H9 (cell line): ENCODE data around the gene MR1. TPM values are rescaled to one million over a fixed set of nuclear protein-coding genes. Genes with fewer than 3 reads are reported as not detected.

Source experiments
- DNase-seq: peaks from one replicate; pipeline ENCODE4 v3.0.0-alpha.2; 2017
- H2AFZ ChIP-seq: one replicate; pipeline ENCODE4 v1.6.1; 2013; ENCODE audit warnings: mild to moderate bottlenecking, low read length, control low read depth, moderate library complexity
- H2AK5ac ChIP-seq: 2 replicates; pipeline ENCODE4 v1.6.1; 2013; ENCODE audit warnings: low read length, control low read depth, mixed read lengths; ENCODE audit not compliant: insufficient read length
- H2BK120ac ChIP-seq: one replicate; pipeline ENCODE4 v1.6.1; 2013; ENCODE audit warnings: low read depth, mild to moderate bottlenecking, low read length, control low read depth, inconsistent platforms; ENCODE audit not compliant: poor library complexity, severe bottlenecking
- H2BK12ac ChIP-seq: 2 replicates; pipeline ENCODE4 v1.6.1; 2013; ENCODE audit warnings: low read length, control low read depth, mixed read lengths, low read depth; ENCODE audit not compliant: insufficient read length
- H2BK15ac ChIP-seq: 2 replicates; pipeline ENCODE4 v1.6.1; 2013; ENCODE audit warnings: low read depth, low read length, control low read depth
- H2BK20ac ChIP-seq: one replicate; pipeline ENCODE4 v1.6.1; 2013; ENCODE audit warnings: low read depth, mild to moderate bottlenecking, low read length, control low read depth, inconsistent platforms; ENCODE audit not compliant: poor library complexity, severe bottlenecking
- H2BK5ac ChIP-seq: 2 replicates; pipeline ENCODE4 v1.6.1; 2013; ENCODE audit warnings: low read length, control low read depth, mixed read lengths; ENCODE audit not compliant: insufficient read length
- H3K14ac ChIP-seq: 2 replicates; pipeline ENCODE4 v1.6.1; 2013; ENCODE audit warnings: low read length, control low read depth; ENCODE audit not compliant: insufficient read depth
- H3K18ac ChIP-seq: 2 replicates; pipeline ENCODE4 v1.6.1; 2013; ENCODE audit warnings: low read depth, mild to moderate bottlenecking, mixed read lengths, low read length, control low read depth; ENCODE audit not compliant: insufficient read length
- H3K23ac ChIP-seq: 2 replicates; pipeline ENCODE4 v1.6.1; 2013; ENCODE audit warnings: low read length, control low read depth, mixed read lengths, low read depth; ENCODE audit not compliant: insufficient read length
- H3K23me2 ChIP-seq: 2 replicates; pipeline ENCODE4 v1.6.1; 2013; ENCODE audit warnings: low read depth, mild to moderate bottlenecking, mixed read lengths, low read length, control low read depth; ENCODE audit not compliant: insufficient read length, poor library complexity, severe bottlenecking
- H3K27ac ChIP-seq: 2 replicates; pipeline ENCODE4 v1.5.1; 2013; ENCODE audit warnings: low read length, control low read depth, mixed read lengths, low read depth; ENCODE audit not compliant: insufficient read length
- H3K27me3 ChIP-seq: 2 replicates; pipeline ENCODE4 v1.6.1; 2013; ENCODE audit warnings: low read length, control low read depth, inconsistent platforms; ENCODE audit not compliant: insufficient read depth
- H3K4ac ChIP-seq: 2 replicates; pipeline ENCODE4 v1.6.1; 2013; ENCODE audit warnings: low read depth, mild to moderate bottlenecking, control low read depth, inconsistent platforms, low read length, moderate library complexity
- H3K4me1 ChIP-seq: 2 replicates; pipeline ENCODE4 v1.6.1; 2013; ENCODE audit warnings: low read length, control low read depth, inconsistent platforms; ENCODE audit not compliant: insufficient read depth
- H3K4me2 ChIP-seq: 2 replicates; pipeline ENCODE4 v1.6.1; 2013; ENCODE audit warnings: low read length, control low read depth, mixed read lengths; ENCODE audit not compliant: insufficient read length, insufficient read depth
- H3K56ac ChIP-seq: 2 replicates; pipeline ENCODE4 v1.6.1; 2013; ENCODE audit warnings: low read depth, mild to moderate bottlenecking, mixed read lengths, low read length, control low read depth; ENCODE audit not compliant: insufficient read length
- H3K79me1 ChIP-seq: 2 replicates; pipeline ENCODE4 v1.6.1; 2013; ENCODE audit warnings: low read depth, mild to moderate bottlenecking, moderate library complexity, low read length, control low read depth, inconsistent platforms; ENCODE audit not compliant: insufficient read depth, poor library complexity, severe bottlenecking
- H3K79me2 ChIP-seq: 2 replicates; pipeline ENCODE4 v1.6.1; 2013; ENCODE audit warnings: low read length, control low read depth, inconsistent platforms; ENCODE audit not compliant: insufficient read depth
- H3K9ac ChIP-seq: 2 replicates; pipeline ENCODE4 v1.6.1; 2013; ENCODE audit warnings: low read length, control low read depth, mixed read lengths; ENCODE audit not compliant: insufficient read length; ENCODE audit errors: extremely low read depth
- H3K9me3 ChIP-seq: one replicate; pipeline ENCODE4 v1.6.1; 2013; ENCODE audit warnings: low read depth, low read length, inconsistent platforms; ENCODE audit not compliant: control insufficient read depth
- H3T11ph ChIP-seq: one replicate; pipeline ENCODE4 v1.6.1; 2013; ENCODE audit warnings: mild to moderate bottlenecking, low read length, control low read depth, inconsistent platforms
- H4K20me1 ChIP-seq: one replicate; pipeline ENCODE4 v1.6.1; 2013; ENCODE audit not compliant: control insufficient read depth, insufficient read length, insufficient read depth
- H4K5ac ChIP-seq: 2 replicates; pipeline ENCODE4 v1.6.1; 2013; ENCODE audit warnings: low read depth, mild to moderate bottlenecking, mixed read lengths, low read length, control low read depth; ENCODE audit not compliant: insufficient read length
- H4K8ac ChIP-seq: replicated peaks from 2 replicates; pipeline ENCODE4 v1.6.1; 2013; ENCODE audit warnings: low read length, control low read depth, mixed read lengths, low read depth; ENCODE audit not compliant: insufficient read length
- H4K91ac ChIP-seq: 2 replicates; pipeline ENCODE4 v1.6.1; 2013; ENCODE audit warnings: low read depth, mild to moderate bottlenecking, moderate library complexity, mixed read lengths, low read length, control low read depth; ENCODE audit not compliant: insufficient read length
- H3K27ac Mint-ChIP-seq, 3 experiments: 2 replicates in 2 of 3; 3 replicates in 1 of 3; pipeline ENCODE4 v1.8.0; 2020 to 2021; ENCODE audit warnings: mixed read lengths in 3 of 3, mild to moderate bottlenecking in 1 of 3, moderate library complexity in 1 of 3
- H3K27me3 Mint-ChIP-seq: 2 replicates; pipeline ENCODE4 v1.8.0; 2021; ENCODE audit warnings: low read depth, mild to moderate bottlenecking, moderate library complexity, mixed read lengths
- H3K36me3 Mint-ChIP-seq, 3 experiments: 2 replicates in 2 of 3; 3 replicates in 1 of 3; pipeline ENCODE4 v1.8.0; 2020 to 2021; ENCODE audit warnings: low read depth in 3 of 3, mixed read lengths in 3 of 3; ENCODE audit not compliant: insufficient read depth in 1 of 3
- H3K4me1 Mint-ChIP-seq, 2 experiments: 2 replicates each; pipeline ENCODE4 v1.8.0; 2020; ENCODE audit warnings: mixed read lengths in 2 of 2
- H3K4me3 Mint-ChIP-seq, 2 experiments: 2 replicates in 1 of 2; 3 replicates in 1 of 2; pipeline ENCODE4 v1.8.0; 2020 to 2021; ENCODE audit warnings: mild to moderate bottlenecking in 2 of 2, mixed read lengths in 2 of 2, moderate library complexity in 1 of 2
- H3K9me3 Mint-ChIP-seq, 2 experiments: 2 replicates in 1 of 2; 3 replicates in 1 of 2; pipeline ENCODE4 v1.8.0; 2020; ENCODE audit warnings: mild to moderate bottlenecking in 2 of 2, mixed read lengths in 2 of 2, moderate library complexity in 1 of 2
- WGBS: extraction: QIAGEN DNeasy Blood & Tissue Kit; methylation state at CpG from one replicate; pipeline ENCODE4 v1.1.7; 2013; ENCODE audit warnings: missing lambda C conversion rate, low lambda C conversion rate, mixed read lengths; ENCODE audit not compliant: insufficient read length; ENCODE audit errors: extremely low coverage; 5-methylcytosine and 5-hydroxymethylcytosine counted together
- total RNA-seq: library from RNA; stranded (reverse); gene quantifications from 2 replicates; pipeline ENCODE4 v1.2.1, GENCODE V29; 2021
- TF ChIP-seq, protein P1 (sequence below): fragments of 200-600 bp; sonication (generic); conservative IDR thresholded peaks from 3 replicates; pipeline ENCODE4 v1.8.0; 2021; ENCODE audit warnings: antibody characterized with exemption, mild to moderate bottlenecking

MR1 gene
- total RNA-seq, 1 experiment from 2014 or later, result 0.02 TPM

DNA sequence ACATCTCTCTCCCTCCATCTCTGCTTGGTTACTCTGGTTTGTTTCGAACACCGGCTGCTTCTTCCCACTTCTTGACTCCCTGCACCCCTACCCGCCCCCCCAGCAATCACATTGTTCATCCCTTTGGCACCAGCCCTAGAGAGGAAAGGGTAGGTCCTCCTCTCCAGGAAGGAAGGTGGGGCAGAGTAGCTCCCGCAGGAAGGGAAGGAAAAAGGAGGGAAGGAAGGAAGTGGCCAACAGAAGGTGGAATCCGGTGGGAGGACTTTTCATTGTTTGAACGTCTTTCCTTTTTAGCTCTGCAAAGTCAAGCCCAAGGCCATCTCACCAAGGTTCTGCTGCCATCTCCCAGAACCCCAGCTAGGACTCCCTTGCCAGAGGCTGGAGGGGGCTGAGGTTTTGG, 72.7 kb downstream of the MR1 start:
- Histone ChIP-seq H3K79me1 (no peaks in the 10 kb centered on the region), H3K27me3 (peaks cover 21% of the 10 kb centered on the region; the same call in 1 of the 2 replicates), H3K23ac (no peak overlapping the region), H3K79me2 (no peaks in the 10 kb centered on the region), H3K18ac (no peak overlapping the region), H3K4ac (no peak overlapping the region), H4K8ac (no peak overlapping the region), H2BK5ac (no peak overlapping the region), H2BK20ac (no peak overlapping the region), H3K9ac (no peak overlapping the region), H3K9me3 (no peaks in the 10 kb centered on the region), H2BK12ac (no peak overlapping the region), H3K23me2 (peaks cover 8% of the 10 kb centered on the region), H2AK5ac (no peak overlapping the region), H4K20me1 (no peaks in the 10 kb centered on the region), H3K4me1 (peaks cover 5% of the 10 kb centered on the region; the same call in 1 of the 2 replicates), H2BK15ac (no peak overlapping the region), H3K56ac (no peak overlapping the region), H3K14ac (no peak overlapping the region), H2BK120ac (no peak overlapping the region), H3K4me2 (no peak overlapping the region), H3T11ph (no peak overlapping the region), H3K27ac (no peak overlapping the region), H4K5ac (no peak overlapping the region), H2AFZ (no peak overlapping the region), H4K91ac (no peak overlapping the region)
- H3K27me3 Mint-ChIP-seq, result peaks cover 82% of the 10 kb centered on the region
- H3K4me1 Mint-ChIP-seq, result peaks cover 67 to 72% of the 10 kb centered on the region in 2 experiments
- no peaks in the 10 kb centered on the region; a peak in 1 of 5 replicates for H3K9me3 Mint-ChIP-seq
- no peaks in the 10 kb centered on the region; a peak in 2 of 7 replicates for H3K36me3 Mint-ChIP-seq
- TF ChIP-seq, protein P1, sequence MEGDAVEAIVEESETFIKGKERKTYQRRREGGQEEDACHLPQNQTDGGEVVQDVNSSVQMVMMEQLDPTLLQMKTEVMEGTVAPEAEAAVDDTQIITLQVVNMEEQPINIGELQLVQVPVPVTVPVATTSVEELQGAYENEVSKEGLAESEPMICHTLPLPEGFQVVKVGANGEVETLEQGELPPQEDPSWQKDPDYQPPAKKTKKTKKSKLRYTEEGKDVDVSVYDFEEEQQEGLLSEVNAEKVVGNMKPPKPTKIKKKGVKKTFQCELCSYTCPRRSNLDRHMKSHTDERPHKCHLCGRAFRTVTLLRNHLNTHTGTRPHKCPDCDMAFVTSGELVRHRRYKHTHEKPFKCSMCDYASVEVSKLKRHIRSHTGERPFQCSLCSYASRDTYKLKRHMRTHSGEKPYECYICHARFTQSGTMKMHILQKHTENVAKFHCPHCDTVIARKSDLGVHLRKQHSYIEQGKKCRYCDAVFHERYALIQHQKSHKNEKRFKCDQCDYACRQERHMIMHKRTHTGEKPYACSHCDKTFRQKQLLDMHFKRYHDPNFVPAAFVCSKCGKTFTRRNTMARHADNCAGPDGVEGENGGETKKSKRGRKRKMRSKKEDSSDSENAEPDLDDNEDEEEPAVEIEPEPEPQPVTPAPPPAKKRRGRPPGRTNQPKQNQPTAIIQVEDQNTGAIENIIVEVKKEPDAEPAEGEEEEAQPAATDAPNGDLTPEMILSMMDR, result no peak
- no peak overlapping the region for H3K27ac Mint-ChIP-seq
- no peak for DNase-seq
- WGBS, result no CpG with 5 or more reads among the region's 6 CpGs
- H3K4me3 Mint-ChIP-seq, result peak overlapping the region; percentile 72 to 84; a peak in 2 of 5 replicates
